GM12864 (cell line): ENCODE results near the gene SUGCT.
"Not testable (repeated sequence)": the region's sequence is repeated elsewhere in the genome, so short reads cannot be mapped to it uniquely, and the experiment has no call there.

ENCODE experiments used
- DNase-seq: peaks from one replicate; pipeline ENCODE4 v3.0.0-alpha.2; 2011; ENCODE audit warnings: low read depth
- H3K4me3 ChIP-seq: 2 replicates; pipeline ENCODE4 v1.5.1; 2011; ENCODE audit warnings: mild to moderate bottlenecking, low read depth, low read length, control low read depth
- TF ChIP-seq, protein P1 (sequence below): IDR thresholded peaks from 2 replicates; pipeline ENCODE4 v1.5.1; 2011; ENCODE audit warnings: low read depth, mild to moderate bottlenecking, moderate library complexity, low read length, control low read depth, inconsistent platforms; ENCODE audit errors: missing control alignments

Gene SUGCT

DNA sequence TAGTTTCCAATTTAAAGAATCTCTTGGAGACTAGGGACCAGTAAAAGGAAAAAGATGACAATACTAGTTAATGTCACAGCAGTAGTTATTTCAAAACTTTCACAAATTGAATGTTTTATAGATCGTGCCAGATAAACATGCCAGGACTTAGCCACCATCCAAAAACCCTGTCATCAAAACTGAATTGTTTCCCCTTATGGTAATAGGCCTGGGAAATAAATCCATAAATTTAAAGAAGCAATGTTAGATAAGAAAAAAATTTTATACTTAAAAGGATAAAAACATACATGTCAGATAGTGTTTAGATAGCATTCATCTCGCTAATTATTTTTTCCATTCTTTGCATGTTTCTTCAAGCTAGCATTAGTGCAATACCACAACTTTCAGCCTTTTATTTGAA is 71.2 kb downstream of the SUGCT start:
- TF ChIP-seq, protein P1, sequence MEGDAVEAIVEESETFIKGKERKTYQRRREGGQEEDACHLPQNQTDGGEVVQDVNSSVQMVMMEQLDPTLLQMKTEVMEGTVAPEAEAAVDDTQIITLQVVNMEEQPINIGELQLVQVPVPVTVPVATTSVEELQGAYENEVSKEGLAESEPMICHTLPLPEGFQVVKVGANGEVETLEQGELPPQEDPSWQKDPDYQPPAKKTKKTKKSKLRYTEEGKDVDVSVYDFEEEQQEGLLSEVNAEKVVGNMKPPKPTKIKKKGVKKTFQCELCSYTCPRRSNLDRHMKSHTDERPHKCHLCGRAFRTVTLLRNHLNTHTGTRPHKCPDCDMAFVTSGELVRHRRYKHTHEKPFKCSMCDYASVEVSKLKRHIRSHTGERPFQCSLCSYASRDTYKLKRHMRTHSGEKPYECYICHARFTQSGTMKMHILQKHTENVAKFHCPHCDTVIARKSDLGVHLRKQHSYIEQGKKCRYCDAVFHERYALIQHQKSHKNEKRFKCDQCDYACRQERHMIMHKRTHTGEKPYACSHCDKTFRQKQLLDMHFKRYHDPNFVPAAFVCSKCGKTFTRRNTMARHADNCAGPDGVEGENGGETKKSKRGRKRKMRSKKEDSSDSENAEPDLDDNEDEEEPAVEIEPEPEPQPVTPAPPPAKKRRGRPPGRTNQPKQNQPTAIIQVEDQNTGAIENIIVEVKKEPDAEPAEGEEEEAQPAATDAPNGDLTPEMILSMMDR: no peak
- DNase-seq: no peak
- no peak overlapping the region for H3K4me3 ChIP-seq

DNA sequence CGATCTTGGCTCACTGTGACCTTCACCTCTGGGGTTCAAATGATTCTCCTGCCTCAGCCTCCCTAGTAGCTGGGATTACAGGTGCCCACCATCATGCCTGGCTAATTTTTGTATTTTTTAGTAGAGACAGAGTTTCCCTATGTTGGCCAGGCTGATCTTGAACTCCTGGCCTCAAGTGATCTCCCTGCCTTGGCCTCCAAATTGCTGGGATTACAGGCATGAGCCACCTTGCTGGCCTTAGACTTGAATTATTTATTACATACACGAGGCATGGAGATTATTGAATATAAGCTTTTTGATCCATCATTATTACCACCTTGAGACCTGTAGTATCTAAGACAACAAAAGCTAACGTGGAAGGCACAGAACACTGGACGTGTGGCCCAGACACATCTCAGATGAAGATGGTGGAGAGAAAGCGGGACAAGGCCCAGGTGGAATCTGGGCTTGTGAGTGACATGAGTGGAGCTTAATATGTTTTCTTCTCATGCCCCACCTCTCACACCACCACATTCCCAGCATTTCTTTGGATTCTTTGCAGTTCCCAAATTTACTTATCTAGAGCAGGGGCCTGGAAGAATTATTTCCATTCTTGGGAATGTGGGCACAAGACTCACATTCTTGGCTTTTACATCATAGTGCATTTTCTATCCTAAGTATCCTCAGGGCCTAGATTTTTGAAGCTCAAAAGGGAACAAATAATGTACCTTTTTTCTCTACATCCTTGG is 76.6 kb downstream of the SUGCT start:
- no peak overlapping the region for H3K4me3 ChIP-seq
- DNase-seq: no peak
- TF ChIP-seq, protein P1: no peak

DNA sequence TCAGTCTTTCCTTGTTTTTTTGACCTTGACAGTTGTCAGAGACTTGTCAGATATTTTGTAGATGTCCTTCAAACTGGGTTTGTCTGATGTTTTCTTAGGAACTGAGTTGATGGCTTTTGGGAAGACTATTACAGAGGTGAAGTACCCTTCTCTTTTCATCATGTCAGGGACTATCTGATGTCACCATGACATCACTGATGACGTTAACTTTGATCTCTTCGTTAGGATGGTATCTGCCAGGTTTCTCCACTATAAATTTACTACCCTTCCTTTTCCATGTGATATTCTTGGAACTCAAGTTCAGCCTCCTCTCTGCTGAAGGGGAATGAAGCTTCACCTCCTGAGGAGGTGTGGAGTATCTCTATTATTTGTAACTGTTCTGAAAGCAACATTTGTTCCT is 78.5 kb downstream of the SUGCT start:
- DNase-seq: no peak
- TF ChIP-seq, protein P1: no peak
- no peak overlapping the region for H3K4me3 ChIP-seq

DNA sequence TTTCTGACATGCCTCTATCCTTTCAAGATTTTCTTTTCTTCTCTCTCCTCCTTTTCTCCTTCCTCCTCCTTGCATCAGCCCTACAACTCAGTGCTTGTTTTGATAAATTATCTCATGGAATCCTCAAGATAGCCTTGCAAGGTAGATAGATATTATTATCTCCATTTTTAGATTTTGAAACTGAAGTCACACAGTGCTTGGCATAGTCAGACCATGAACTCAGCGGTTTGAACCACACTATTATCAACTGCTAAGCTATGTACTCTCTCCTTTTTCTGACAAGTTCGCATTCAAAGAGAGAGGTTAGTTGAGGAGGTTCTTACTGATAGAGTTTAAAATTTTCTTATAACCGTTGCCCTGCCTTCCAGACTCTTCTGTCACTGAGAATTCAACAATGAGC is 79.1 kb downstream of the SUGCT start:
- DNase-seq: no peak
- H3K4me3 ChIP-seq: no peak overlapping the region
- TF ChIP-seq, protein P1: no peak

DNA sequence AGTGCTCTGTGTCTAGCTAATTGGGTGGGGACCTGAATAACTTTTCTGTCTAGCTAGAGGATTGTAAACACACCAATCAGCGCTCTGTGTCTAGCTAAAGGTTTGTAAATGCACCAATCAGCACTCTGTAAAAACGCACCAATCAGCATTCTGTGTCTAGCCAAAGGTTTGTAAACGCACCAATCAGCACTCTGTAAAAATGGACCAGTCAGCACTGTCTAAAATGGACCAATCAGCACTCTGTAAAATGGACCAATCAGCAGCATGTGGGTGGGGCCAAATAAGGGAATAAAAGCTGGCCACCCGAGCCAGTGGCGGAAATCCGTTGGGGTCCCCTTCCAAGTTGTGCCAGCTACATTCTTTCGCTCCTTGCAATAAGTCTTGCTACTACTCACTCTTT is 83.8 kb downstream of the SUGCT start:
- not testable (repeated sequence) for H3K4me3 ChIP-seq, DNase-seq

DNA sequence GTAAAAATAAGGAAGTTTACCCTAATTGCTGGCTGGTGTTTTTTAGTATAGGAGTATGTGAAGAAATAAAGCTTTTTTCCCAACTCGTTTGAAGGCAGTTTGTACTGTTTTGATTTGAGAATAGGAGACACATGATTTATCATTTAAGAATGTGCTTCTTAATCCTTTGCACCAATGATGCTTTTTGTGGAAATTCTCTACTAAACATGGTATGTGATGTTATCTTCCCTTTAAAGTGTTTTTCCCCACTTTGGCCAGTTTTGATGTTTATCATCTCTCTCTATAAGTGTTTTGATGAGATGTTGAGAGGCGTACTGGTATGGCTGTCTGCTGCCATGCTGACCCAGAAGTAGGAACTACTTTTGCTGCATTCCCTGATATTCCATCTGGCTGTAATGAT is 85.1 kb downstream of the SUGCT start:
- H3K4me3 ChIP-seq: no peak overlapping the region
- DNase-seq: no peak
- TF ChIP-seq, protein P1: no peak

DNA sequence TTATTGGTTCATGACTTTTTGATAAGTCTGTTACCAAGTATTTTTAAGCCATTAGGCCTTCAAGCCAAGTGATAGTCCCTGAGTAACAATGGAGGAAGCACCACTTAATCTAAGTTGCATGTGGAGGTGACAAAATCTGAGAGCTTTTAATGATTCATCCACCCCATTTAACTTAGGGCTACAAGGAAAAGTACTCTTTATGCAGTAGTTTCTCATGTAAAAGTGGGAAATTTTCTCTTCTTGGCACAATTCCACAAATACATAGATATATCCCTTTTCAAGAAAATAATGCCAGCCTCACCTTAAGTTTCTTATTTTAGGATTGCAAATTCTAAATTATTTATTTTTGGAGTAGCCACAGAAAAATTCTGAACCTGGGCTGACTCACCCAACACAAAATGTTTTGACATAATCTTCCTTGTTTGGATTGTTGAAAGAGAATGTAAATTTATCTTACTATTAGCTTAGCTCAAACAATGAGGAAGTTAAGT is 85.7 kb downstream of the SUGCT start:
- DNase-seq: no peak
- TF ChIP-seq, protein P1: no peak
- no peak overlapping the region for H3K4me3 ChIP-seq
